Stimulated activated CD8-positive, alpha-beta memory T cell treated with anti-CD3 and anti-CD28 coated beads, Interleukin-12 subunit alpha, Interleukin-12 subunit beta, amount 100 ng/mL, for 24 hours (primary cell): ENCODE data around the gene SFXN3.

Experiments
- DNase-seq: peaks from one replicate; pipeline ENCODE4 v3.0.0-alpha.2; 2020; ENCODE audit errors: extremely low read depth

SFXN3 gene

DNA sequence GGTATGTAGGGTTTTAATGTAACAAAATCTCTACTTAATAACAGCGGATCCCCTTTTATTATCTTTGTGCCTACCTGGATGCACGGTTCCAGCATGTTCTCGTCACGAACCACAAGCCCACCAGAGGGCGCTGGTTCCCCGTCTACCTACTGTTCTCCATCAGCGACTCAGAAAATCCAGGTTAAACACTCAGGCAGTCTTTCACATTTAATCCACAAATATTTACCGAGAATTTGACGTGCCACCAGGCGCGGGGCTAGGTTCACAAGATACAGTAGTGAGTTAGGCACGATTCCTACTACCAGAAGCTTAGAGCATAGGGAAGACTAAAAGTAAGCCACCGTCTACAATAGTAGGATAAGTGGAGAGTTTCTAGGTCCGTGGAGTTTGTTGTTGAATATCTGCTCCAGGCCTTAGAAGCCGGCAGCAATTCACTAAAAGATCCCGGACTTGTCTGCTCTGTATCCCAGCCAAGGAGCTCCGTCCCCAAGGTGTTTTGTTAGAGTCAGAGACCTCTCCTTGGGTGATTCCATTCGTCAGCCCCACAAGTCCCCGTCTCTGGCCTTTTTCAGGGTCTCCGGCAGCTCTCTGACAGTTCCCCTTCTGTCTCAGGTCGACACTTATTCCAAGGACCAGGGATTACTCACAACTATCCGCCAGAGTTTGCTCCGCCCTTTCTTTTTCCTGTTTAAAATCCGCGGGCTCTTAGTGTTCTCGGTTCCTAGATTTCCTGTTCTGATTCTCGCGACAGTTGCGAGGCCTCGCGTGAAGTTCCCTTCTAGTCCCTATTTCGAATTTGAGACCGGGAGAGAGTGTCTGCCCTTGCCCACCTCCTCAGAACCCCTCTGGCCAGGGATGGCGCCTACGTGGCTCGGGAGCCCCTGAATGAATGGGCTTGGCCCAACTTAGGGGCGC lies 29.3 kb downstream of the SFXN3 start:
- DNase-seq: peak; percentile 73

DNA sequence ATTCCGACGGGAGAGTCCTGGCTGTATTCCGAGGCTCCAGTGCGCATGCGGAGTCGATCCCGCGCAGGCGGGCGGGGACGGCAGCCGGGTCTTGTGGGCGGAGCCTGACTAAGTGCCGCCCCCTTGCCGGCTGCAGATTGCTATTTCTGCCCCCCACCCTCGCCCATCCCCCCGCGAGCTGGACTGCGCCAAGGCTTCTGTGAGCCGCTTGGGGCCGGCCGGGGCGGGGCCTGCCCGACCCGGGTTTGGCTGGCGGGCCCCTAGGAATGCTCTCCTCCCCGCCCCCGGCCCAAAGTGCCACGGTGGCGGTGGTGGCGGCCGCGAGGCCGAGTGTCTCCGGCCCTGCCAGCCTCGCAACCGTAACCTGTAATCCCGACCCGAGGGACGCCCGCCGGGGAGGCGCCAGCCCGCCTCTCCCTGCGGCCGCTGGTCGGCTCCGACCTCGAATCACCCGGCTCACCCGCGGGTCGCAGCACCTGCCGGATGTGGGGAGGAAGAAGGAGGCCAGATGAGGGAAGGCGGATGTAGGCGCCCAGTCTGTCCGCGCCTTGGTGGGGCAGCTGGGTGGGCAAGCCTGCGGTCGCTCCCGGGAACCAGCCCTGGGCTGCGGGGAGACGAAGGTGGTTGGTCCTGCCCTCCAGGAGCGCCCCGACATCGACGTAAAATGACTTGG lies 30.1 kb downstream of the SFXN3 start:
- DNase-seq: peak; percentile 70

DNA sequence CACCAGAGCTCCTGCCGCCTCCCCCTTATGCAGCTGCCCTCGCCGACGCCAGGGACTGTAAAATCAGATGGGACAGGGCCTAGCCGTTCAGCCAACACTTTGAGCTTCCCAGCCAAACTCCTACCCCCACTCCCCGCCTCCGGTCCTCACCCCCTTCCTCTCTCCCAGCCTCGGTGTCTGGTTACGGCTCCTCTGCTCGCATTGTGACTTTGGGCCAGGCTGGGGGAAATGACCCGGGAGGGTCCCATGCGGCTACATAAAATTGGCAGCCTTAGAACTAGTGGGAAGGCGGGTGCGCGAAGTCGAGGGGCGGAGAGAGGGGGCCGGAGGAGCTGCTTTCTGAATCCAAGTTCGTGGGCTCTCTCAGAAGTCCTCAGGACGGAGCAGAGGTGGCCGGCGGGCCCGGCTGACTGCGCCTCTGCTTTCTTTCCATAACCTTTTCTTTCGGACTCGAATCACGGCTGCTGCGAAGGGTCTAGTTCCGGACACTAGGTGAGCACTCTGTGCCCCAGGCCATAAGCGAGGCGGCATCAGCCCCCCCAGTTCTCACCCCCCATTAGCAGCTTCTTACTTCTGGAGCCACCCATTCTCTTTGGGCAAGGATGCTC lies 30.7 kb downstream of the SFXN3 start, which contains the start of gene KAZALD1:
Gene KAZALD1 (plus strand): TSS at position 366 of the 608 bp plus-strand sequence. CDS start 604 bp downstream, outside the sequence.
- no peak for DNase-seq

DNA sequence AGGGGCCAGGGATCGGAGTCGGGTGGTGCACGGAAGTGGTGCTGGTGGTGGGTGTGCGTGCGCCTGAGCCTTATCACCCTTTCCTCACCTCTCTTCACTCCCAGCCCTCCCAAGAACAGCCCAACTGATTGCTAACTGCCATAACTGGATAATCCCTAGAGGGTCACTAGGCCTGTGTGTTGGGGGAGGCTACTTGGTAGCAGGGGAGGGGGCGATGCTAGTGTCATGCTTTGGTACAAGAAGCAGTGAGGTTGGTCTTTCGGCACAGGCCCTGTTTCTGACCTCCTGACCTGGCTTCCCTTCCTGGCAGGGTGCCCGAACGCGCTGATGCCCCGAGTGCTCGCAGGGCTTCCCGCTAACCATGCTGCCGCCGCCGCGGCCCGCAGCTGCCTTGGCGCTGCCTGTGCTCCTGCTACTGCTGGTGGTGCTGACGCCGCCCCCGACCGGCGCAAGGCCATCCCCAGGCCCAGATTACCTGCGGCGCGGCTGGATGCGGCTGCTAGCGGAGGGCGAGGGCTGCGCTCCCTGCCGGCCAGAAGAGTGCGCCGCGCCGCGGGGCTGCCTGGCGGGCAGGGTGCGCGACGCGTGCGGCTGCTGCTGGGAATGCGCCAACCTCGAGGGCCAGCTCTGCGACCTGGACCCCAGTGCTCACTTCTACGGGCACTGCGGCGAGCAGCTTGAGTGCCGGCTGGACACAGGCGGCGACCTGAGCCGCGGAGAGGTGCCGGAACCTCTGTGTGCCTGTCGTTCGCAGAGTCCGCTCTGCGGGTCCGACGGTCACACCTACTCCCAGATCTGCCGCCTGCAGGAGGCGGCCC lies 31.4 kb downstream of the SFXN3 start:
- no peak for DNase-seq

DNA sequence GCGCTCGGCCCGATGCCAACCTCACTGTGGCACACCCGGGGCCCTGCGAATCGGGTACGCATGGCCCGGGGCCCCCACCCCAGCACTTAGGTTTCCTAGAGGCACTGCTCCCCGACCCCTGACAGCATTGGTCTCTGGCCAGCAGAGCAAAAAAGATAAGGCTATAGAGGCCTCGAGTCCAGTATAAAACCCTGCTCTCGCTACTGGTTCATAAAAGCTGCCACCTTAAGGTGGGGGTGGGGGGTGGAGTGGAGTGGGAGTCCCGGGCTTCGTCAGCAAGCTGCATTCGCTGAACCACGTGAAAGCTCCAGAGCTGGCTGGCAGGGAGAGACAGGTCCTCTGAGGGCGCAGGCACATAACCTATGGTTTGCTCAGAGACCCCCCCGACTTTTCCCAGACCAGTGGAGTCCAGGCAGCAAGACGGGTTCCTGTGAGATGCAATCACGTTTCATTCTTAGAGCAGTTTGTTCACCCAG lies 32.1 kb downstream of the SFXN3 start:
- no peak for DNase-seq

- DNase-seq: no peak
These were observed 32.7 kb downstream of the SFXN3 start for GRCh38 chr10:101063548-101064414.

- DNase-seq: no peak
These were observed 33.5 kb downstream of the SFXN3 start for GRCh38 chr10:101064415-101065030.

DNA sequence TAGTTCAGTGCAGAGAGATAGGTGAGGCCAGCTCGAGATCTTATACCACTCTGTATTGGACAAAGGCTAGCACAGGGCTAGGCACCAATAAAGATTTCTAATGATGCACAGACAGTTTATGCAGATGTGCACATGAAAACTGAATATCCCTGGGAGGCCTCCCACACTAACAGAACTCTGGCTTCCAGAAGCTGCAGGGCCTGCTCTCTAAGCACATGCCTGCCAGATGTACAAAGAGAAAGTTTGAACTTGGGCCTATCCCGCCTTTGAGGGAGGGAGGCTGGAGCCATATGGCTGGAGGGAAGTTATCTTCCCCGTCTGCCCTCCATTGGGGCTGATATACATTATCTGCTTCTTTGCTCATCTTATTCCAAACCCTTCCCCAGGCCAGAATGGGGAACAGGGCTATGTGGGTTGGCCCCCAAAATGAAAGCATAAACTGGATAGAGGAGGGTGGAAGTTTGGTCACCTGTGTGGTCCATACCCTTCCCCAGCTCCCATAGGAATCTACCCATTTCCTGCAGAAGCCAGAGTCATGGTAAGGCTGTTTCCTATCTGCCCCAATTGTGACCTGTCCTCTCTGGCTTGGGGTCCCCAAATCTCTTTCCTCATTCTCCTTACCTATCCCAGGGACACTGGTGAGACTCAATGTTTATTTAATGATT lies 34.6 kb downstream of the SFXN3 start:
- no peak for DNase-seq

GRCh38 chr10:101066146-101066895 lies 35.3 kb downstream of the SFXN3 start:
- no peak for DNase-seq

DNA sequence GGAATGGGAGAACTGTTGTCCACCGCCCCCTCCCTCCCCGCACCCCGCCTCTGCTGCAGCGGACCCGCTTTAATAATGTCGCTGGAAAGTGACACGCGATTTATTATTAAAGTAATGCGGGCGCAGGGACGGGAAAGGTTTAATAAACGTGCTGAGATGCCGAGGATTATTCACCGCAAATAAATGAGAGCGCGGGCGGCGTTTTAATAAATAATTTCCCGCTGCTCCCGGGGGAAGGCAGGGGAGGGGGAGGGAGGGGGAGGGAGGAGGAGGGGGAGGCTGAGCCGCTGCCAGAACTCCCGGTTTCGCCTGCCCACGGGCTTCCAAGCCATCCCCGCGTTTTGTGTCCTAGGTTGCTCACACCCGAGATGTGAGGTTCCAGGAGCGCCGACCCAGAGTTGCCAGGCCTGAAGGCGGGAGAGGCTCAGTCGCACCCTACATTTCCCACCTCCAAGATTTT lies 35.9 kb downstream of the SFXN3 start:
- DNase-seq: no peak

DNA sequence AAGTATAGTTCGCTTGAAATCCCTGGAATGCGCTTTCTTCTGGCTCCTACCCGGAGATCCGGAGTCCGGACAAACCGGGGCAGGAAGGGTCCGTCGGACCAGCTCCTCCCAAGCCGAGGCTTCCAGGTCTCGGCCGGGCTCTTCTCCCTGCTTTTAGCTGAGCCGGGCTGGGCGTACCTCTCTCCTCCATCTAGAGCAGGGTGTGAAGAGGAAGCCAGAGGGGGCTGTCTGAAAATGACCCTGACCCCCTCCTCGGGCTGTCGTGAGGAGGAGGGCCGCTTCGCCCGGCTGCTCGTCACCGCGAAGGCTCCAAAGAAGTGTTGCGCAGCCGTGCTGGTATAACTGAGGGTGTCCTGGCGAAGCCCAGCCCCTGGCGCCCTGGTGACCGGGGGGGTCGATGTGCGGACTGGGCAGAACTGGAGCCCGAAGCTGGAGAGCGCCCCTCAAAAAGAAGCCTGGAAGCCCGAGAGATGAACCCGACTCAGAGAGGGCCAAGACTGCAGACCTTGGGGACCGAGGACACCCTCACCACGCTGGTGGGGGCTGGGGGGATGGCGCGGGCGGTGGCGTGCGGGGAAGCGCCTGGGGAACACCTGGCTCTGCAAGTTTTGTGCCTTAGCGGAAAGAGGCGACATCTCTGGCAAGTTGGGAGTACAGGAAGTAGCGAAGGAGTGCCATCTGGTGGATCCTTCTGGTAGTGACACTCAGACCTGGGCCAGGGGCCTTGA lies 36.5 kb downstream of the SFXN3 start:
- no peak for DNase-seq

- no peak for DNase-seq
These were observed 38.4 kb downstream of the SFXN3 start for GRCh38 chr10:101069441-101069840.

DNA sequence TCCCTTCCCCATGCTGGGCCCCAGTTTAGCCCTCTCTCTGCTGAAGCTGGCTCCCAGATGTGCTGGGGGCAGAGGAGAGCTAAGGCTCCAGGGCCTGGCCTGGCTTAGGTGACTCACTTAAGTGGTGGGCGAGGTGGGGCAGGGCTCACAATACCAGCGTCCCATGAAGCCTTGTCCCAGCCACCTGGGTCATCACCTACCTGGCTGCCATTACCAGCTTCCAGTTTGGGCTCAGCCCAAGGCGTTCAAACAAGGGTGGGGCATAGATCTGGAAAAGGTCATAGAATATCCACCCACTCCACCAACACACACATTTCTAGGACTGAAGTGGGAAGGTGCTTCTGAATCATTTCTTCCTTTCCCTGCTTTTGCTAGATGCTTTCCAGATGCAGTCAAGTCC lies 39.1 kb downstream of the SFXN3 start:
- DNase-seq: no peak

- no peak for DNase-seq
These were observed 40.3 kb downstream of the SFXN3 start for GRCh38 chr10:101071267-101071884.

DNA sequence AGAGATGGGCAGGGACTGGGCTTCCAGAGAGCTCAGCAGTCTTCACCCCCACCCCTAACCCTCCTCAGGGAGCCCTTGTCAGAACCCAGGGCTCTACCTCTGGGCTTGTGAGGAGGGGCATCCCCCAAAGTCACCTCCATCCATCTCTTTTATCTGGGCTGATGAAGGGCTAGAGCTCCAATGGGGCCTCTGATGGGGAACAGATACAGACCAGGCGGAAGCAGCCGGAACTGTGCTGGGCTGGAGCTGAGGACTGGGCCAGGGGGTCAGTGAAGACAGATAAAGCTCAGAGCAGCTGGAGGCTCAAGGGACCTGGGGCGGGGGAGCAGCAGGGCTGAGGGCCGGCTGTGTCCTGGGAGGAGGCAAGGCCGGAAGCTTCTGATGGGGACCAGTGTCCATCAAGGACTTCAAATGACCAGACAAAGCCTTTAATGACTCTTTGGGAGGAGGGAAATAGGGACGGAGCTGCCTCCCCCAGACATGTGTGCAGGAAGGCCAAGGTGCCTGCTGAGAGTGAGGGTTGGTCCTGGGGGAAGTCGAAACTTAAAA lies 40.9 kb downstream of the SFXN3 start:
- DNase-seq: no peak

- DNase-seq: no peak
These were observed 41.9 kb downstream of the SFXN3 start for GRCh38 chr10:101072923-101073322.

DNA sequence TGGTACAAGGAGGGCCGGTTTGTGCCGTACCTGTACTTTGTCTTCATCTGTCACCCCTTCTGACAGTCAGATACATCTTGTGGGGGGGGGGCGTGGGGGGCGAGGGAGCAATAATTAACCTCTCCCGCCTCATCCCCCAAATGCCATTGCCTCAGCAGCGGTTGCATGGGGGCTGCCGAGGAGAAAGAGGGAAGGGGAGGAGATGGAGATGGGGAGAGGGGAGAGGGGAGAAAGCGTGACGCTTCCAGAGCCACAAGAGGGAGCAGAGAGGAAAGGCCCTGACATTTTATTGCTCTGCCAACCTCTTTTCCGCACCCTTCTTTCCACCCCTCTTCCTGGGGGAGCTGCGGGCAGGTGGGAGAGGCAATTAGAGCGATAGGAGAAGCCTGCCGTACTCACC lies 42.6 kb downstream of the SFXN3 start:
- DNase-seq: no peak
